Measurements from ENCODE around the gene CASKIN1.

The CASKIN1 gene

GRCh38 chr16:2232094-2232990 lies 35.9 kb upstream of the CASKIN1 start:
- no peak for DNase-seq

GRCh38 chr16:2231016-2231931 lies 34.9 kb upstream of the CASKIN1 start:
- no peak for DNase-seq

- DNase-seq = no peak
Measured at GRCh38 chr16:2230376-2230775, 34.0 kb upstream of the CASKIN1 start.

GRCh38 chr16:2229632-2230250 lies 33.3 kb upstream of the CASKIN1 start:
- no peak for DNase-seq

GRCh38 chr16:2229091-2229490 lies 32.7 kb upstream of the CASKIN1 start:
- DNase-seq = no peak

GRCh38 chr16:2228161-2228824 lies 31.9 kb upstream of the CASKIN1 start:
- DNase-seq = no peak

- no peak for DNase-seq
Measured at GRCh38 chr16:2226918-2227317, 30.5 kb upstream of the CASKIN1 start.

GRCh38 chr16:2226245-2226793 lies 29.9 kb upstream of the CASKIN1 start:
- DNase-seq = no peak

GRCh38 chr16:2223942-2224486 lies 27.6 kb upstream of the CASKIN1 start:
- peak; percentile 14 for DNase-seq

- peak; percentile 100 for DNase-seq
Measured at GRCh38 chr16:2223221-2223941, 27.0 kb upstream of the CASKIN1 start, which contains the start of gene E4F1. Gene E4F1 (plus strand): TSS chr16:2223591. CDS start chr16:2223614, 23 bp downstream.

GRCh38 chr16:2216330-2216729 lies 19.9 kb upstream of the CASKIN1 start:
- no peak for DNase-seq

- DNase-seq = no peak
Measured at GRCh38 chr16:2214719-2214968, 18.2 kb upstream of the CASKIN1 start, which contains the start of gene PGP. Gene PGP (minus strand): TSS chr16:2214840. CDS start chr16:2214777, 63 bp downstream.

- no peak for DNase-seq
Measured at GRCh38 chr16:2213817-2214718, 17.7 kb upstream of the CASKIN1 start.

GRCh38 chr16:2212362-2213324 lies 16.2 kb upstream of the CASKIN1 start:
- no peak for DNase-seq

- DNase-seq = no peak
Measured at GRCh38 chr16:2211923-2212347, 15.5 kb upstream of the CASKIN1 start.

- DNase-seq = no peak
Measured at GRCh38 chr16:2210386-2211365, 14.3 kb upstream of the CASKIN1 start, which contains the start of gene BRICD5. Gene BRICD5 (minus strand): TSS chr16:2210863. CDS start chr16:2210833, 30 bp downstream.

GRCh38 chr16:2210009-2210332 lies 13.6 kb upstream of the CASKIN1 start:
- no peak for DNase-seq

Measured in CD4-positive, alpha-beta T cell treated with Interleukin-17A for 1 hour (primary cell).